OCI-LY3 (cell line): Measurements from ENCODE around the gene ELMO1.

Experiments
- H2AFZ ChIP-seq: fragments of 200-600, 300-600 bp; shearing (Covaris generic); 2 replicates; pipeline ENCODE4 v1.6.0; 2014; ENCODE audit warnings: antibody characterized with exemption, low read depth, low read length
- H3K27ac ChIP-seq: fragments of 200-600, 300-600 bp; sonication (generic); 2 replicates; pipeline ENCODE4 v1.5.1; 2014; ENCODE audit warnings: mild to moderate bottlenecking, low read length, moderate library complexity, mixed read lengths
- H3K27me3 ChIP-seq: fragments of 200-600, 300-600 bp; sonication (generic); 2 replicates; pipeline ENCODE4 v1.6.1; 2014; ENCODE audit warnings: low read depth, low read length, mixed read lengths
- H3K36me3 ChIP-seq: fragments of 200-600, 300-600 bp; sonication (generic); replicated peaks from 2 replicates; pipeline ENCODE3; 2014; ENCODE audit warnings: low read depth, low read length, mixed read lengths
- H3K4me1 ChIP-seq: fragments of 300-600, 200-600 bp; sonication (generic); 2 replicates; pipeline ENCODE4 v1.6.1; 2014; ENCODE audit warnings: low read length, mixed read lengths
- H3K4me2 ChIP-seq: fragments of 200-600, 300-600 bp; sonication (generic); 2 replicates; pipeline ENCODE4 v1.6.1; 2014; ENCODE audit warnings: low read length, mixed read lengths
- H3K4me3 ChIP-seq: fragments of 300-600, 200-600 bp; sonication (generic); 2 replicates; pipeline ENCODE4 v1.5.1; 2014; ENCODE audit warnings: antibody characterized with exemption, mild to moderate bottlenecking, low read length, moderate library complexity
- H3K79me2 ChIP-seq: fragments of 300-600, 200-600 bp; shearing (Covaris generic); 2 replicates; pipeline ENCODE4 v1.6.1; 2014; ENCODE audit warnings: mild to moderate bottlenecking, low read length, mixed read lengths
- H3K9ac ChIP-seq: fragments of 300-600, 200-600 bp; shearing (Covaris generic); 2 replicates; pipeline ENCODE4 v1.6.0; 2014; ENCODE audit warnings: mild to moderate bottlenecking, low read length, moderate library complexity
- H3K9me3 ChIP-seq: fragments of 200-600, 300-600 bp; shearing (Covaris generic); 2 replicates; pipeline ENCODE4 v1.6.1; 2014; ENCODE audit warnings: low read length, mixed read lengths; ENCODE audit not compliant: insufficient read depth
- H4K20me1 ChIP-seq: fragments of 200-600, 300-600 bp; sonication (generic); 2 replicates; pipeline ENCODE4 v1.6.1; 2016; ENCODE audit warnings: low read length, mixed read lengths; ENCODE audit not compliant: insufficient read depth
- EZH2phosphoT487 ChIP-seq: fragments of 200-600 bp; shearing (Covaris generic); IDR thresholded peaks from 2 replicates; pipeline ENCODE4 v1.6.1; 2018; ENCODE audit warnings: antibody characterized with exemption, mixed run types, low read depth
- TF ChIP-seq, protein P1 (sequence below): fragments of 200-600, 300-600 bp; sonication (generic); IDR thresholded peaks from 2 replicates; pipeline ENCODE4 v1.5.1; 2014; ENCODE audit warnings: antibody characterized with exemption, low read length, low read depth

ELMO1 gene

DNA sequence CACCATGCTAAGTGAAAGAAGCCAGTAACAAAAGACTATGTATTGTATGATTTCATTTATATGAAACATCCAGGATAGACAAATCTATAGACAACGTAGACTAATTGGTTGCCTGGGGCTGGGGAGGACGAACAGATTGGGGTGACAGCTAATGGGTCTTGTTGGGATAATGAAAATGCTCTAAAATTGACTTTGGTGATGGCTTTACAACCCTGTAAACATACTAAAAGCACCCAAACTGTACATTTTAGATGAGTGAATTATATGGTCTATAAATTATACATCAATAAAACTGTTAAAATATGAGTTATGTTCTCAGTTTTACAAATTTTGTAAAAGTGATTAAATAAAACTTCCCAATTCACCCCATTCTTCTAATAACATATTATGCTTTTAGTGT is 261.5 kb downstream of the ELMO1 start:
- Histone ChIP-seq H2AFZ (no peak overlapping the region), H3K4me3 (no peak overlapping the region), H3K4me1 (peaks cover 10% of the 10 kb centered on the region), H3K4me2 (no peak overlapping the region), H3K79me2 (peaks cover 18% of the 10 kb centered on the region), H3K36me3 (peaks cover 25% of the 10 kb centered on the region), H3K9ac (no peak overlapping the region), H4K20me1 (peaks cover 42% of the 10 kb centered on the region), H3K27me3 (no peaks in the 10 kb centered on the region), H3K27ac (no peak overlapping the region), H3K9me3 (no peaks in the 10 kb centered on the region)
- TF ChIP-seq EZH2phosphoT487 = no peak
- TF ChIP-seq, protein P1, sequence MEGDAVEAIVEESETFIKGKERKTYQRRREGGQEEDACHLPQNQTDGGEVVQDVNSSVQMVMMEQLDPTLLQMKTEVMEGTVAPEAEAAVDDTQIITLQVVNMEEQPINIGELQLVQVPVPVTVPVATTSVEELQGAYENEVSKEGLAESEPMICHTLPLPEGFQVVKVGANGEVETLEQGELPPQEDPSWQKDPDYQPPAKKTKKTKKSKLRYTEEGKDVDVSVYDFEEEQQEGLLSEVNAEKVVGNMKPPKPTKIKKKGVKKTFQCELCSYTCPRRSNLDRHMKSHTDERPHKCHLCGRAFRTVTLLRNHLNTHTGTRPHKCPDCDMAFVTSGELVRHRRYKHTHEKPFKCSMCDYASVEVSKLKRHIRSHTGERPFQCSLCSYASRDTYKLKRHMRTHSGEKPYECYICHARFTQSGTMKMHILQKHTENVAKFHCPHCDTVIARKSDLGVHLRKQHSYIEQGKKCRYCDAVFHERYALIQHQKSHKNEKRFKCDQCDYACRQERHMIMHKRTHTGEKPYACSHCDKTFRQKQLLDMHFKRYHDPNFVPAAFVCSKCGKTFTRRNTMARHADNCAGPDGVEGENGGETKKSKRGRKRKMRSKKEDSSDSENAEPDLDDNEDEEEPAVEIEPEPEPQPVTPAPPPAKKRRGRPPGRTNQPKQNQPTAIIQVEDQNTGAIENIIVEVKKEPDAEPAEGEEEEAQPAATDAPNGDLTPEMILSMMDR = no peak

DNA sequence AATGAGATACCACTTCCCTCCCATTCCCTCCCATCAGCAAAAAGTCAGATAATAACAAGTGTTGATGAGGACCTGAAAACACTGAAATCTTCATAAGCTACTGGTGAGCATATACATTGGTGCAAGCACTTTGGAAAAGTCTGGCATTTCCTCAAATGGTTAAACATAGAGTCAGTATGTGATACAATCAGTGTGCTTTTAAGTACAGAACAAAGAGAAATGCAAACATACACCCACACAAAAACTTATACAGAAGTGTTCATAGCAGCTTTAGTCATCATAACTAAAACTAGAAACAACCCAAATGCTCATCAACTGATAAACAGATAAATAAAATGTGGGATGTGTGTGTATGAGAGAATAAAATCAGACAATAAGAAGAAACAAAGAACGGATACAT is 261.9 kb downstream of the ELMO1 start:
- H3K79me2 ChIP-seq = peaks cover 18% of the 10 kb centered on the region
- no peak overlapping the region for H3K27ac ChIP-seq
- TF ChIP-seq EZH2phosphoT487 = no peak
- TF ChIP-seq, protein P1 = no peak
- H3K27me3 ChIP-seq = no peaks in the 10 kb centered on the region
- H3K4me2 ChIP-seq = no peak overlapping the region
- peaks cover 43% of the 10 kb centered on the region for H4K20me1 ChIP-seq
- peaks cover 12% of the 10 kb centered on the region for H3K4me1 ChIP-seq
- no peaks in the 10 kb centered on the region for H3K9me3 ChIP-seq
- H3K9ac ChIP-seq = no peak overlapping the region
- no peak overlapping the region for H2AFZ ChIP-seq
- H3K36me3 ChIP-seq = peaks cover 25% of the 10 kb centered on the region
- H3K4me3 ChIP-seq = no peak overlapping the region

DNA sequence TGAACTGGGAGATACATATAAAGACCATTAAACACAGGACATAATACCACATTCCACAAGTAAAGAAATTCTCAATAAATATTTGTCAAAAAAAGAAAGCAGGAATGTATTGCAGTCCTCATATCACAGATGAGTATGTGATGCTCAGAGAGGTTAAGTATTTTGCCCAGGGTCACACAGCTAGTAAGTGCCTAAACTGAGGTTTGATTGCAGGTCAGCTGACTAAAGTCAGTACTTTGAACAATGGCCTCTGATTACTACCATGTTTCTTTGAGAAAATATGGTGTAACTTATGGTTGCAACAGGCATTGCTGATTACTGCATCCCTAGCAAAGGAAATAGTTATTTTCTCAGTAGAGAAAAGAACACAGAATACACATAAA is 267.1 kb downstream of the ELMO1 start:
- H3K4me2 ChIP-seq = no peak overlapping the region

DNA sequence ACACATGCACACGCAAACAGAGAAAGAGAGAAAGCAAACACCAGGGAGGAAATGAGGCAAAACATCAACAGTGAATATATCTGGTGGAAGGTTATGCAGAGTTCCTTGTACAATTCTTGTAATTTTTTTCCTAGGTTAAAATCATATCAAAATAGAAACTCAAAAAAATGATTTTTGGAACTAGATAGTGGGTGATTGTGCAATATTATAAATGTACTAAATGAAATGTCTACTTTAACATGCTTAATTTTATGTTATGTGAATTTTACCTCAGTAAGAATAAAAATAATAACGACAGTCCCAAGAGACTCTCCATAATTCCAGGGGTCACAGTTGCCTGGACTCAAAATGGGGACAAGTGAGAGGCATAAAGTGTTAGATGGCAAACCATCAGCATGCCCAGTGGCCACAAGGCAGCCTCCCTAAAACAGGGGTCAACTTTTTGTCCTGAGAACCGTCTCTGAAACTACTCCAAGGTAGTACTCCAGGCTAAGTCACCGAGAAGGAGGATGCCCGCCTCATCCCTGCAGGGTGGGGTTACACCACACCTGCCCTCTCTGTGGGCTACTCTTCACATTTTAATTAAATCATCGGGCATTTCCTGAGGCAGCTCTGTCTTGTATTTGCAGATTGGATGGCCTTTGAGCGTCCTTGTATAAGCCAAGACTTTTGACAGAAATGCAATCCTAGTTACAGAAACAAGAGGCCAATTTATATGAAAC is 267.7 kb downstream of the ELMO1 start:
- H4K20me1 ChIP-seq = peaks cover 38% of the 10 kb centered on the region
- H3K27ac ChIP-seq = no peak overlapping the region
- TF ChIP-seq, protein P1 = no peak
- TF ChIP-seq EZH2phosphoT487 = no peak
- H3K4me2 ChIP-seq = no peak overlapping the region
- no peak overlapping the region for H3K9ac ChIP-seq
- H3K4me3 ChIP-seq = no peak overlapping the region
- peaks cover 35% of the 10 kb centered on the region for H3K79me2 ChIP-seq
- no peak overlapping the region for H2AFZ ChIP-seq
- H3K27me3 ChIP-seq = no peaks in the 10 kb centered on the region
- peaks cover 12% of the 10 kb centered on the region for H3K4me1 ChIP-seq
- H3K9me3 ChIP-seq = no peaks in the 10 kb centered on the region
- peaks cover 29% of the 10 kb centered on the region for H3K36me3 ChIP-seq

More for the DNA sequence above, 267.1 kb downstream of the ELMO1 start:
- Histone ChIP-seq H3K36me3 (peaks cover 28% of the 10 kb centered on the region), H3K27ac (no peak overlapping the region), H3K4me1 (peaks cover 12% of the 10 kb centered on the region), H3K9ac (no peak overlapping the region), H3K4me3 (no peak overlapping the region), H2AFZ (no peak overlapping the region), H4K20me1 (peaks cover 40% of the 10 kb centered on the region), H3K79me2 (peaks cover 35% of the 10 kb centered on the region), H3K9me3 (no peaks in the 10 kb centered on the region), H3K27me3 (no peaks in the 10 kb centered on the region)
- TF ChIP-seq, protein P1 = no peak
- TF ChIP-seq EZH2phosphoT487 = no peak
